GM18507 (cell line): ENCODE results near the gene VIL1.

Source experiments
- DNase-seq: peaks from one replicate; pipeline ENCODE4 v3.0.0; 2011; ENCODE audit warnings: low read depth; ENCODE audit not compliant: insufficient read length; ENCODE audit errors: extremely low spot score
- FAIRE-seq: peaks from 2 replicates; lab custom pipeline; 2011; peaks lifted over from hg19 to GRCh38; lab: Jason Lieb, UNC

Gene VIL1

DNA sequence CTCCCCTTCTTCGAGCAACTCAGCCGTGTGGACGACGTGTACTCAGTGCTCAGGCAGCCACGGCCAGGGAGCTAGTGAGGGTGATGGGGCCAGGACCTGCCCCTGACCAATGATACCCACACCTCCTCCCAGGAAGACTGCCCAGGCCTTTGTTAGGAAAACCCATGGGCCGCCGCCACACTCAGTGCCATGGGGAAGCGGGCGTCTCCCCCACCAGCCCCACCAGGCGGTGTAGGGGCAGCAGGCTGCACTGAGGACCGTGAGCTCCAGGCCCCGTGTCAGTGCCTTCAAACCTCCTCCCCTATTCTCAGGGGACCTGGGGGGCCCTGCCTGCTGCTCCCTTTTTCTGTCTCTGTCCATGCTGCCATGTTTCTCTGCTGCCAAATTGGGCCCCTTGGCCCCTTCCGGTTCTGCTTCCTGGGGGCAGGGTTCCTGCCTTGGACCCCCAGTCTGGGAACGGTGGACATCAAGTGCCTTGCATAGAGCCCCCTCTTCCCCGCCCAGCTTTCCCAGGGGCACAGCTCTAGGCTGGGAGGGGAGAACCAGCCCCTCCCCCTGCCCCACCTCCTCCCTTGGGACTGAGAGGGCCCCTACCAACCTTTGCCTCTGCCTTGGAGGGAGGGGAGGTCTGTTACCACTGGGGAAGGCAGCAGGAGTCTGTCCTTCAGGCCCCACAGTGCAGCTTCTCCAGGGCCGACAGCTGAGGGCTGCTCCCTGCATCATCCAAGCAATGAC lies 14.4 kb upstream of the VIL1 start:
- DNase-seq (no peak), FAIRE-seq (no peak)

DNA sequence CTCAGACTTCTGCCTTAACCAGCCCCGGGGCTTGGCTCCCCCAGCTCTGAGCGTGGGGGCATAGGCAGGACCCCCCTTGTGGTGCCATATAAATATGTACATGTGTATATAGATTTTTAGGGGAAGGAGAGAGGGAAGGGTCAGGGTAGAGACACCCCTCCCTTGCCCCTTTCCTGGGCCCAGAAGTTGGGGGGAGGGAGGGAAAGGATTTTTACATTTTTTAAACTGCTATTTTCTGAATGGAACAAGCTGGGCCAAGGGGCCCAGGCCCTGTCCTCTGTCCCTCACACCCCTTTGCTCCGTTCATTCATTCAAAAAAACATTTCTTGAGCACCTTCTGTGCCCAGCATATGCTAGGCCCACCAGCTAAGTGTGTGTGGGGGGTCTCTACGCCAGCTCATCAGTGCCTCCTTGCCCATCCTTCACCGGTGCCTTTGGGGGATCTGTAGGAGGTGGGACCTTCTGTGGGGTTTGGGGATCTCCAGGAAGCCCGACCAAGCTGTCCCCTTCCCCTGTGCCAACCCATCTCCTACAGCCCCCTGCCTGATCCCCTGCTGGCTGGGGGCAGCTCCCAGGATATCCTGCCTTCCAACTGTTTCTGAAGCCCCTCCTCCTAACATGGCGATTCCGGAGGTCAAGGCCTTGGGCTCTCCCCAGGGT lies 13.7 kb upstream of the VIL1 start:
- no peak for DNase-seq
- FAIRE-seq: no peak

GRCh38 chr2:218405746-218406208 lies 13.1 kb upstream of the VIL1 start:
- DNase-seq: no peak
- no peak for FAIRE-seq

GRCh38 chr2:218406209-218406948 lies 12.5 kb upstream of the VIL1 start:
- peak; percentile 85 for DNase-seq
- FAIRE-seq: peak; percentile 87

GRCh38 chr2:218406949-218407618 lies 11.8 kb upstream of the VIL1 start:
- FAIRE-seq (peak; percentile 61), DNase-seq (no peak)

- FAIRE-seq (no peak), DNase-seq (no peak)
Measured at GRCh38 chr2:218407717-218408116, 11.2 kb upstream of the VIL1 start.

DNA sequence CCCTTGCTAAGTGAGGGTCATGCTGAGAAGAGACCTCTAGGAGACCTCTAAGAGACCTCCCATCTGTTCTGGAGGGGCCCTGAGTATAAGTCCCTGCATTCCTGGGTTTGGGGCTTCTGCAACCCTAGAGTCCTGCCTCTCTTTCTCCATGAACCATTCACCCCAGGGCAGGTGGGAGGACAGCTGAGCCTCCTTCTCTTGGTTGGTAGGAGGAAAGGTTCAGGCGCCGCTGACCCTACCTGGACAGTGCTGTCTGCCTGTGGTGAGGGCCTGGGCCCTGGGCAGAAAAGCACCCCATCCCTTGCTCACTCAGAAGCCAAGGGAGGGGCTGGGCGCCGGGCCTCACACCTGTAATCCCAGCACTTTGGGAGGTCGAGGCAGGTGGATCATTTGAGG lies 604 bp upstream of the VIL1 start:
- FAIRE-seq (no peak), DNase-seq (no peak)

DNA sequence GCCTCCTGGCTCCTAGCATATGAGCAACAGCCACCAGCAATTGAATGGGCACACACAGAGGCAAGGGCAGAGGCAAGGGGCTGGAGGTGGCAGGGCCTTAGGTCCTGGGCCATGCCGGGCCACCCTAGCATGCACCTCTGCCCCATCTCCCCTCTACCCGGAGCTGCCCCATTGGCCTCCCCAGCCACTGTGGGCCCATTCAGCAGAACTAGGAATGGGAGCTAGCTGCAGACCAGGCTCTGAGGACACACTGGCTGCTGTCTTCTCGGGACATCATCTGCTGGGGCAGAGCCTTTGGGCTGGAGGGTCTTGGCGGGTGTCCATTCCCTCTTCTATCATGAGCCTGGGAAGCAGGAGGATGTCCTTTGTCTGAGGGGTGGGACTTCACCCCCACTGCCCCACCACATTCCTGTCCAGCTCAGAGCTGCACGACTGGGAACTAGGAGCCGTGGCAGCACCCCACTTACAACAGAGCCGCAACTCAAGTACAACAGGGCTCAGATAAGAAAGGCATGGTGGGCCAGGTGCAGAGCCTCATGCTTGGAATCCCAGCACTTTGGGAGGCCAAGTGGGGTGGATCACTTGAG lies 800 bp downstream of the VIL1 start:
- DNase-seq (no peak), FAIRE-seq (no peak)

DNA sequence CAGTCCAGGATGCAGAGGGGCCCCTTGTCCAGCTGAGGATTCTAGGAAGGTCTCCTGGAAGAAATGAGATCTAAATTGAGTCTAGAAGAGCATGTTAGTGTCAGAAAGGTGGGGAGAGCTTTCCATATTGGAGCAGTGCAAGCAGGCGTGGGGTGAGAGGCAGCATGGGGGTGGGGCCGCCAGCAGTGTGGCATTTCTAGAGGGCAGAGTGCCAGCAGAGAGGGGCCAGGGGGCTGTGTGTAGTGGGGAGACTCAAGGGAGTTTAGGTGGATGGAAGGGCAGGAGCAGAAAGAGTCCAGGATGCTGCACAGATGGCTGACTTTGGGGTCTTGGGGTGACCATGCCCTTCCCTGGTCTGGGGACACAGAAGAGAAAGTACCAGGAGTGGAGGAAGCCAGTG lies 2.1 kb downstream of the VIL1 start:
- no peak for FAIRE-seq

DNA sequence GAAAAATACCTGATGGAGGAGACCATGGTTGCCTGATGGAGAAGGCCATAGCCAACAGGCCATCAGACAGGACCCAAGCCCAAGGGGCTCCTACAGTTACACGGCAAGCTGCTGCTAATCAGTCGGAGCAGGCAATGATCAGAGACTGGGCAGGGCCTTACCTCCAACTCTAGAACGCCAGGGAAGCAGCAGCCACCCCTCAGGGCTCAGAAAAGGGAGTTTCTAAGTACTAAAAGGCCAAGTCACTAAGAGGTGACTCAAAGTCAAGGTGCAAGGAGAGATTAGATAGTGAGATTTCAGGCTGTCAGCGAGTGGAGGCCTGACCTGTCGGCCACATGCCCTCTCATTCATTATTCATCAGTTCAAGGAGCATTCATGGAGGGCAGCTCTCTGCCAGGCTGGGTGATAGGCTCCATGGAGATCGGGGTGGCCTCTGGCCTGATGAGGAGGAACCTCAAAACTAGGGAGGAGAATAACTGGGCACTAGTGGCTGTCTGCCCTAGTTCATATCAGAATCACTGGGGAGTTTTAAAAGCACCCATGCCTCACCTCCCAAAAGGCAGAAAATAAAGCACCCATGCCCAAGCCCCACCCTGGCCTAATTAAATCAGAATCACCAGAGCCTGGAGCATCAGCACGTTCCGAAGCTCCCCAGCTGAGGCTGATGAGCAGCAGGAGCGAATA lies 3.6 kb downstream of the VIL1 start:
- FAIRE-seq (no peak), DNase-seq (no peak)

More for the DNA sequence above, 2.1 kb downstream of the VIL1 start:
- no peak for DNase-seq

- no peak for FAIRE-seq
- DNase-seq: no peak
Measured at GRCh38 chr2:218423584-218423983, 4.7 kb downstream of the VIL1 start.

DNA sequence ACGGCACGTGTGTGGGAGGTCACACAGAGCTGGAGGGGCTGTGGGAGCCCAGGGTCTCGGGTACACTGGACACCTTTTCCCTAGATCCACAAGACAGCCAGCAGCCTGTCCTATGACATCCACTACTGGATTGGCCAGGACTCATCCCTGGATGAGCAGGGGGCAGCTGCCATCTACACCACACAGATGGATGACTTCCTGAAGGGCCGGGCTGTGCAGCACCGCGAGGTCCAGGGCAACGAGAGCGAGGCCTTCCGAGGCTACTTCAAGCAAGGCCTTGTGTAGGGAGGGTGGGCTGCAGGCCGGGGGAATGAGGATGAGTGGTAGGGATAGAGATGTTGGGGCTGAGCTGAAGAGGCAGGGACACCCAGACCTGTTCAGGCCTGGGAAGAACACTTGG lies 6.6 kb downstream of the VIL1 start:
- FAIRE-seq: no peak
- DNase-seq: no peak

DNA sequence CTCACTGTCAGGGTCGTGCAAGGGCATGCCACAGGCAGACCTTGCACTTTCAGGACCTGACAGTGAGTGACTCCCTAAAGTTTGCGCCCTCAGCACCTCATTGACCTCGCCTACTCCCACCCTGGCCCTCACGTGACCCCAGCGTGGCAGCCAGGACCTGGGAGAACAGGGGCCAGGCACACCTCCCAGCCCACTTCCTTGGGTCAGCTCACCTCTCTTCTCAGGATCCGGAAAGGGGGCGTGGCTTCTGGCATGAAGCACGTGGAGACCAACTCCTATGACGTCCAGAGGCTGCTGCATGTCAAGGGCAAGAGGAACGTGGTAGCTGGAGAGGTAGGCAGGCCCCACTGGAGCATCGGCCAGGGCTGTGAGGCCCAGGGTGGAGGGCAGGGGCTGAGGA lies 8.8 kb downstream of the VIL1 start:
- DNase-seq (no peak), FAIRE-seq (no peak)

DNA sequence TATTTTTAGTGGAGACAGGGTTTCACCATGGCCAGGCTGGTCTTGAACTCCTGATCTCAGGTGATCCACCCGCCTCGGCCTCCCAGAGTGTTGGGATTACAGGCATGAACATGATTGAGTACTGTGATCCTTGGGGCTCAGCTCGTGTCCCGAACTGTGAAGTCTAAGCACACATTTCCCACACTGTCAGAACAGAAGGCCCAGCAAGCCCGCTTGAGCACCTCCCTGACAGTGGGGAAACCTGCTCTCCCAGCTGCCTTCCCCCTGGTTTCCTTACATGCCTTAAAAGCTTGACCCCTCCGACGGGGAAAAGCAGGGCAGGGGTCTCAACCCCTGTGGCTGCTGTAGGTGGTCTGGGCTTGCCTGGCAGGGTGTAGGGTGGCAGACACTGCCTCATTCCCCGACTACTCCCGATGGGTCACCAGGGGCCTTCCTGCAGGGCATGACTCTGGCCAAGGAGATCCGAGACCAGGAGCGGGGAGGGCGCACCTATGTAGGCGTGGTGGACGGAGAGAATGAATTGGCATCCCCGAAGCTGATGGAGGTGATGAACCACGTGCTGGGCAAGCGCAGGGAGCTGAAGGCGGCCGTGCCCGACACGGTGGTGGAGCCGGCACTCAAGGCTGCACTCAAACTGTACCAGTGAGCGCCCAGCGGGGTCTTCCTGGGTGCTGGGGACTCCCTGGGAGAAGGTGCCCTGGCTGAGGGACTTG lies 10.1 kb downstream of the VIL1 start:
- DNase-seq (no peak), FAIRE-seq (no peak)

DNA sequence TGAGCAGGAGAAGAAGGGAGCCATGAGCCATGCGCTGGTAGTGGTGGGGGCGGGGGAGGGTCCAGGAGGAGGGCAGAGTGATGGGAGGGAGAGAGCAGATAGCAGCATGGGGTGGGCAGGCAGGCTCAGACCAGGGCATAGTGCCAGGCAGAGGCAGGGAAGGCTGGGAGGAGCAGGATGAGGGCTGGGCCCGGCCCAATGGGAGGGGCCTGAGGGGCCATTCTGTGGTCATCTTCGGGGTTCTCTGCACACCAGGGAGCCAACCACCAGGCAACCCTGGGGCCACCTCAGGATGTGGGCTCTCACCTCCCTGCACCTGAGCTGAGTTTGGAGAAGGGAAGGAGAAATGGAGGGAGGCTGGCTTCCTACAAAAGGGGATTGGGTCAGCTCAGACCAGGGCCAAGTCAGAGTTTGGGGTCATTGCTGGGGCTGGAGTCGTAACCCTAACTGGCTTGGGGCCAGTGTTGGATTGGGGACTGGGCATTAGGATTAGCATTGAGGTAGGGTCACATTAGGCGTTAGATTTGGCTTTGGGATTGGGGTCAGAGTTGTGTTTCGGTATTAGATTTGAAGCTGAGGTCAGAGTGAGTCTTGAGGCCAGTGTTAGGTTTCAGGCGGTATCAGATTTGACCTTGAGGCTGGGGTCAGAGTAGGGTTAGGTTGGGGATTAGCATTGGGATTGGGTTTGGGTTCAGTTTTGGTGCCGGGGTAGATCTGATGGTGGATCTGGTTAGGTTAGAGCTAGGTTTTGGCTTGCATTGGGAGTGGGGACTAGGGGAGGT lies 11.2 kb downstream of the VIL1 start:
- DNase-seq (no peak), FAIRE-seq (no peak)

DNA sequence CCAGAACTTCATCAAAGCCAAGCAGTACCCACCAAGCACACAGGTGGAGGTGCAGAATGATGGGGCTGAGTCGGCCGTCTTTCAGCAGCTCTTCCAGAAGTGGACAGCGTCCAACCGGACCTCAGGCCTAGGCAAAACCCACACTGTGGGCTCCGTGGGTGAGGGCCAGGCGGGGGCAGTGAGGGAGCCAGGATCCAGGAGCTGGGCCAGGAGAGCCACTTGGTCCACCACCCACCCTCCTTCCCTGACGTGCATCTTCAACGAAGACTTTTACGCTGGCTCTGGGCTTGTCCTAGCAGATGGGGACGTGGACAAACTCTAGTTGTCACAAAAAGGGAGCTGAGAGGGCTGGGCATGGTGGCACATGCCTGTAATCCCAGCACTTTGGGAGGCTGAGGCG lies 11.8 kb downstream of the VIL1 start:
- FAIRE-seq: no peak

GRCh38 chr2:218431878-218432277 lies 13.0 kb downstream of the VIL1 start:
- FAIRE-seq: no peak
- no peak for DNase-seq

More for the DNA sequence above, 11.8 kb downstream of the VIL1 start:
- DNase-seq: no peak
